Measurements from ENCODE around the gene NEDD8.

Gene NEDD8

DNA sequence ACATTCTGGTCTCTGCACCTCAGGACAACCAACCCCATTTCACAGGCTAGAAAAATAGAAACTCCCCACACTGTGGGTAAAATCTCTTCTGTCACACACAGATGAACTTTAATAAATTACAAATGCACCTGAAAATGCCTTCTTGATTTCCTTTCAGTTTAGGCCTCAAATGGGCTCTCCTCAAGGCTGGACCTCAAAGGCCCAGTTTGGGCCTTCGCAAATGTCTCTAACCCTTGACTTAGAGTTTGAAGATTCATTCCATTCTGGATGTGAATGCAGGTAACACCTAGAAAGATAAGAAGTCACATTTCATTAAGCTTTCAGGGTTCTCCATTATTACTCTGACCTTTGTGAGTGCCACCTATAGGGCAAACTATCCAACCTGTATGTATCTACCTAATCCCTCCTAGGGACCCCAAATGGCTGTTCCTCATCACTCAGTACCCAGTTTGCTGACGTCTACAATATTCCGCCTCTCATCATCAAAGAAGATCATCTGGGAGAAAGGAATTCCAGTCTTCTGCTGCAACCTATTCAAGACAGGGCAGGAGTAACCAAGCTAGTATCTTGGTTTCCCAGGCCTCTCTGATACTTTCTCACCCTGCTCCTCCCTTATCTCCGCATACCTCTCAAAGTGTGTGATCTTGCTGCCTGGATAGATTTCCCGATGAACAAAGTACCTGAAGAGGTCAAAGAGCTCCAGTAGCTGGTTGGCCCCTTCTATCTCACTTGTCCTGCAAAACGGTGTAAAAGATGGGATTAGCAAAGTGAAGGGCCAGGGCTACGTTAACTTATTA, 18.1 kb downstream of the NEDD8 start:
- TF ChIP-seq CEBPB (IDR thresholded peaks at IDR 0.05) (no peak), FOXM1 (IDR thresholded peaks at IDR 0.05; ENCODE audit: borderline replicate concordance, low read depth) (no peak), RAD21 (IDR thresholded peaks at IDR 0.05; ENCODE audit: low read depth) (no peak), TAF1 (IDR thresholded peaks at IDR 0.05; ENCODE audit: low read depth) (no peak), EGR1 (IDR thresholded peaks at IDR 0.05) (no peak), TEAD4 (IDR thresholded peaks at IDR 0.05) (no peak), EP300 (IDR thresholded peaks at IDR 0.05; ENCODE audit: borderline replicate concordance) (no peak), ZBTB7A (IDR thresholded peaks at IDR 0.05; ENCODE audit: low read depth) (no peak), TCF12 (IDR thresholded peaks at IDR 0.05; ENCODE audit: low read depth) (no peak), YY1 (IDR thresholded peaks at IDR 0.05; ENCODE audit: low read depth) (no peak), NFIC (IDR thresholded peaks at IDR 0.05) (no peak), CREB1 (IDR thresholded peaks at IDR 0.05; ENCODE audit: low read depth) (no peak)
- TF ChIP-seq, protein P1, sequence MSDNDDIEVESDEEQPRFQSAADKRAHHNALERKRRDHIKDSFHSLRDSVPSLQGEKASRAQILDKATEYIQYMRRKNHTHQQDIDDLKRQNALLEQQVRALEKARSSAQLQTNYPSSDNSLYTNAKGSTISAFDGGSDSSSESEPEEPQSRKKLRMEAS (IDR thresholded peaks at IDR 0.05) = no peak
- TF ChIP-seq, protein P2, sequence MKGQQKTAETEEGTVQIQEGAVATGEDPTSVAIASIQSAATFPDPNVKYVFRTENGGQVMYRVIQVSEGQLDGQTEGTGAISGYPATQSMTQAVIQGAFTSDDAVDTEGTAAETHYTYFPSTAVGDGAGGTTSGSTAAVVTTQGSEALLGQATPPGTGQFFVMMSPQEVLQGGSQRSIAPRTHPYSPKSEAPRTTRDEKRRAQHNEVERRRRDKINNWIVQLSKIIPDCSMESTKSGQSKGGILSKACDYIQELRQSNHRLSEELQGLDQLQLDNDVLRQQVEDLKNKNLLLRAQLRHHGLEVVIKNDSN (IDR thresholded peaks at IDR 0.05) = no peak
- TF ChIP-seq, protein P3, sequence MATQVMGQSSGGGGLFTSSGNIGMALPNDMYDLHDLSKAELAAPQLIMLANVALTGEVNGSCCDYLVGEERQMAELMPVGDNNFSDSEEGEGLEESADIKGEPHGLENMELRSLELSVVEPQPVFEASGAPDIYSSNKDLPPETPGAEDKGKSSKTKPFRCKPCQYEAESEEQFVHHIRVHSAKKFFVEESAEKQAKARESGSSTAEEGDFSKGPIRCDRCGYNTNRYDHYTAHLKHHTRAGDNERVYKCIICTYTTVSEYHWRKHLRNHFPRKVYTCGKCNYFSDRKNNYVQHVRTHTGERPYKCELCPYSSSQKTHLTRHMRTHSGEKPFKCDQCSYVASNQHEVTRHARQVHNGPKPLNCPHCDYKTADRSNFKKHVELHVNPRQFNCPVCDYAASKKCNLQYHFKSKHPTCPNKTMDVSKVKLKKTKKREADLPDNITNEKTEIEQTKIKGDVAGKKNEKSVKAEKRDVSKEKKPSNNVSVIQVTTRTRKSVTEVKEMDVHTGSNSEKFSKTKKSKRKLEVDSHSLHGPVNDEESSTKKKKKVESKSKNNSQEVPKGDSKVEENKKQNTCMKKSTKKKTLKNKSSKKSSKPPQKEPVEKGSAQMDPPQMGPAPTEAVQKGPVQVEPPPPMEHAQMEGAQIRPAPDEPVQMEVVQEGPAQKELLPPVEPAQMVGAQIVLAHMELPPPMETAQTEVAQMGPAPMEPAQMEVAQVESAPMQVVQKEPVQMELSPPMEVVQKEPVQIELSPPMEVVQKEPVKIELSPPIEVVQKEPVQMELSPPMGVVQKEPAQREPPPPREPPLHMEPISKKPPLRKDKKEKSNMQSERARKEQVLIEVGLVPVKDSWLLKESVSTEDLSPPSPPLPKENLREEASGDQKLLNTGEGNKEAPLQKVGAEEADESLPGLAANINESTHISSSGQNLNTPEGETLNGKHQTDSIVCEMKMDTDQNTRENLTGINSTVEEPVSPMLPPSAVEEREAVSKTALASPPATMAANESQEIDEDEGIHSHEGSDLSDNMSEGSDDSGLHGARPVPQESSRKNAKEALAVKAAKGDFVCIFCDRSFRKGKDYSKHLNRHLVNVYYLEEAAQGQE (IDR thresholded peaks at IDR 0.05; ENCODE audit: low read depth) = no peak

DNA sequence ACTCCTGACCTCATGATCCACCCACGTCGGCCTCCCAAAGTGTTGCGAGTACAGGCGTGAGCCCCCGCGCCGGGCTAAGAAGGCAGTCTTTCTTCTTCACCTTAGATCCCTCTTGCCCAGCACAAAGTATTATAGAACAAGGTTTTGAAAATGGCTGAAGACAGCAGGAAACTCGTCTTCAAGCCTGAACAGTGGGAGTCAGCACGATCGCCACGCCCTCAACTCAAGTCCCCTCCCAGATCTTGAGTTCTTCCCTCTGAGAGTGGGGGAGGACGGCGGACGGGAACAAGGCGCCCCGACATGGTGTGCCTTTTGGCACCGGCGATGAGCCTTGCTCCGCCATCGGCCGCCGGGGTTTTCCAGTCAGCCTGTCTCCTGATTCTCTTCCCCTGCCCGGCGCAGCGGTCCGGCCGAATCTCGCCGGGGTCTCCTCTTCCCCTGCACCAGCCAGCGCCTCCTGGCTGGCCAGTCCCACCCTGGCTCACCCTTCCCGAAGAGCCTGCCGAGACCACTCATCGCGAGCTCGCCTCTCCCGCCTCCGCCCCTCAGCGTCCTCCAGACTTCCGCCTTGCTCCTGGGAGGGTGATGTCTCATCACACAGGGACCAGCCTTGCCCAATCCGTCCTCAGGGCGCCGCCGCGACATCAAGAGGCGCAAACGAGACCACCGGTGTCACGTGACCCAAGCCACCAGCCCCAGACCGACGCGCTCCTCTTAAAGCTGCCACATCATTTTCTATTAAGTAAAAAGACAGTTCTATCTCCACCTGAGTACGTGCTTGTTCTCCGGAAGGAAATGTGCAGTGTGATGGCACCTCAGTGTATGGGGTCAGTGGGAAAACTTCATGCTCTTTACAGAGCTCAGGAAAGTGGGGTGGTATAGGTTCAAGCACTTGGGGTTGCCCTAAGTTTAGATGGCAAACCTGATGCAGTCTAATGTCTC, 19.0 kb downstream of the NEDD8 start, which contains the start of gene CHMP4A:
Gene CHMP4A, minus strand, starts transcription at position 565 of the 942 bp plus-strand sequence. Its CDS starts 49 bp downstream, at position 516.
- no peak for TF ChIP-seq FOXM1 (IDR thresholded peaks at IDR 0.05; ENCODE audit: borderline replicate concordance, low read depth)
- TF ChIP-seq CEBPB (IDR thresholded peaks at IDR 0.05) = 0 out of 2 replicates have a peak, but pooled peaks have one; percentile 6
- TF ChIP-seq TCF12 (IDR thresholded peaks at IDR 0.05; ENCODE audit: low read depth) = no peak; the same call in none of the 2 replicates
- TF ChIP-seq, protein P2 (IDR thresholded peaks at IDR 0.05) = peak; percentile 98
- TF ChIP-seq EGR1 (IDR thresholded peaks at IDR 0.05) = no peak
- TF ChIP-seq YY1 (IDR thresholded peaks at IDR 0.05; ENCODE audit: low read depth) = peak; percentile 58; the same call in 1 of the 2 replicates
- TF ChIP-seq, protein P1 (IDR thresholded peaks at IDR 0.05) = peak; percentile 72
- TF ChIP-seq, protein P3 (IDR thresholded peaks at IDR 0.05; ENCODE audit: low read depth) = no peak
- TF ChIP-seq ZBTB7A (IDR thresholded peaks at IDR 0.05; ENCODE audit: low read depth) = no peak
- no peak for TF ChIP-seq TEAD4 (IDR thresholded peaks at IDR 0.05)
- TF ChIP-seq EP300 (IDR thresholded peaks at IDR 0.05; ENCODE audit: borderline replicate concordance) = peak; percentile 35; the same call in 1 of the 2 replicates
- peak; percentile 98 for TF ChIP-seq CREB1 (IDR thresholded peaks at IDR 0.05; ENCODE audit: low read depth)

DNA sequence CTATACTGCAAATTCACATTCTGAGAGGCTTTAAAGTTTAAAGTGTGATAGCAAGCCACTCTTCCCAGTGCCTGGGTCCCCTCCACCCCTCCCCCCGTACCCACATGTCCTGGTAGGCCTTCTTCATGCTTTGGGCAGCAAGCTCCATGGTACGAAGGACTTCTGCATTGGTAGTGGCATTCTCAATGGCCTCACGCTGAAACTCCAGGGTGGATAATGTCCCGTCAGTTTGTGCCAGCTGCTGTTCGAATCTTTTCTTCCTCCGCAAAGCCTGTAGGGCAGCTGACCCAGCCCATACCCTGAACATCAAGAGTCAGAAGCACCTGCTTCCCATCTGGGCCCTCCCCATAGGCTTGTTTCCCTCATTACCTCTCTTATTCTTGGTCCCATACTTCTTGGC, 20.9 kb downstream of the NEDD8 start:
- TF ChIP-seq FOXM1 (IDR thresholded peaks at IDR 0.05; ENCODE audit: borderline replicate concordance, low read depth) = no peak
- TF ChIP-seq CEBPB (IDR thresholded peaks at IDR 0.05) = no peak
- no peak for TF ChIP-seq NFIC (IDR thresholded peaks at IDR 0.05)
- TF ChIP-seq, protein P3 (IDR thresholded peaks at IDR 0.05; ENCODE audit: low read depth) = no peak
- TF ChIP-seq RAD21 (IDR thresholded peaks at IDR 0.05; ENCODE audit: low read depth) = no peak
- no peak for TF ChIP-seq TCF12 (IDR thresholded peaks at IDR 0.05; ENCODE audit: low read depth)
- no peak for TF ChIP-seq TEAD4 (IDR thresholded peaks at IDR 0.05)
- TF ChIP-seq, protein P1 (IDR thresholded peaks at IDR 0.05) = no peak
- TF ChIP-seq ZBTB7A (IDR thresholded peaks at IDR 0.05; ENCODE audit: low read depth) = no peak
- TF ChIP-seq CREB1 (IDR thresholded peaks at IDR 0.05; ENCODE audit: low read depth) = no peak

Data from Ishikawa (cell line).